HepG2 (cell line): ENCODE results near the gene PIK3R4. TPM values are rescaled to one million over a fixed set of nuclear protein-coding genes. Genes with fewer than 3 reads are reported as not detected.

Experiments
- ASH2L ChIP-seq: fragments of 300-600, 200-600 bp; sonication (generic); IDR thresholded peaks from 2 replicates; pipeline ENCODE4 v1.7.0; 2017; ENCODE audit warnings: low read depth, mild to moderate bottlenecking, moderate library complexity, mixed read lengths, low read length; ENCODE audit not compliant: insufficient read length
- FOXA3 ChIP-seq: IDR thresholded peaks from 2 replicates; pipeline ENCODE4 v1.6.1; 2016; ENCODE audit warnings: missing genetic modification reagents, missing compliant biosample characterization
- KLF16 ChIP-seq, 2 experiments: sonication (generic) in 1 of 2; formaldehyde crosslinking in 1 of 2; IDR thresholded peaks; 2 replicates each; pipeline versions ENCODE4 v1.6.1 to v1.8.0; 2016 to 2023; ENCODE audit warnings: missing genetic modification reagents in 2 of 2, missing compliant biosample characterization in 1 of 2
- SAFB2 ChIP-seq: sonication (generic); formaldehyde crosslinking; IDR thresholded peaks from 2 replicates; pipeline ENCODE4 v1.5.1; 2020; ENCODE audit warnings: missing genetic modification reagents, low read depth, mild to moderate bottlenecking, borderline replicate concordance
- SNRNP70 ChIP-seq: fragments of 200-400 bp; formaldehyde crosslinking; IDR thresholded peaks from 2 replicates; pipeline ENCODE4 v1.6.1; 2017; ENCODE audit warnings: mild to moderate bottlenecking, low read depth, low read length, moderate library complexity
- SP140L ChIP-seq: sonication (generic); formaldehyde crosslinking; IDR thresholded peaks from 2 replicates; pipeline ENCODE4 v1.4.0; 2020; ENCODE audit warnings: missing genetic modification reagents, borderline replicate concordance
- ZEB1 ChIP-seq: IDR thresholded peaks from 2 replicates; pipeline ENCODE4 v1.6.1; 2012; ENCODE audit warnings: mild to moderate bottlenecking, low read depth, inconsistent platforms; ENCODE audit not compliant: insufficient replicate concordance
- ZNF224 ChIP-seq: sonication (generic); formaldehyde crosslinking; IDR thresholded peaks from 2 replicates; pipeline ENCODE4 v1.5.0; 2020; ENCODE audit warnings: mild to moderate bottlenecking, missing genetic modification reagents
- ZNF569 ChIP-seq: sonication (generic); formaldehyde crosslinking; IDR thresholded peaks from 2 replicates; pipeline ENCODE4 v1.5.0; 2020; ENCODE audit warnings: mild to moderate bottlenecking, missing genetic modification reagents, moderate library complexity, borderline replicate concordance
- polyA plus RNA-seq, 8 experiments: library from polyadenylated mRNA; depleted of rRNA in 3 of 8; stranded (reverse) in 7 of 8; unstranded in 1 of 8; fragments of >200 nt; fragmentation: Illumina TruSeq in 4 of 8; extraction: Trizol in 4 of 8; gene quantifications; 2 replicates each; pipeline versions ENCODE4 v1.2.1 to v1.2.3, GENCODE V29; 2011 to 2016; ENCODE audit warnings: low read depth in 4 of 8, missing spikeins in 1 of 8, mixed read lengths in 1 of 8; ENCODE audit not compliant: insufficient read depth in 1 of 8
- total RNA-seq, 5 experiments: library from RNA; depleted of rRNA; stranded (reverse); fragments of >200 nt; fragmentation: Illumina TruSeq; extraction: Trizol; gene quantifications; 2 replicates each; pipeline ENCODE4 v1.2.3, GENCODE V29; 2016; ENCODE audit warnings: low read depth in 1 of 5
- TF ChIP-seq, protein P1 (sequence below), 2 experiments: sonication (generic) in 1 of 2; formaldehyde crosslinking in 1 of 2; IDR thresholded peaks; 2 replicates each; pipeline versions ENCODE4 v1.6.1 to v1.9.0; 2014 to 2022; ENCODE audit warnings: antibody characterized with exemption in 1 of 2, borderline replicate concordance in 1 of 2, inconsistent platforms in 1 of 2, low read depth in 1 of 2, missing genetic modification reagents in 1 of 2
- TF ChIP-seq, protein P2 (sequence below): sonication (generic); formaldehyde crosslinking; IDR thresholded peaks from 2 replicates; pipeline ENCODE4 v1.5.0; 2020; ENCODE audit warnings: mild to moderate bottlenecking, missing genetic modification reagents
- TF ChIP-seq, protein P3 (sequence below): sonication (generic); formaldehyde crosslinking; IDR thresholded peaks from 2 replicates; pipeline ENCODE4; 2020; ENCODE audit warnings: missing genetic modification reagents, mild to moderate bottlenecking, borderline replicate concordance
- TF ChIP-seq, protein P4 (sequence below): sonication (generic); formaldehyde crosslinking; IDR thresholded peaks from 2 replicates; pipeline ENCODE4 v1.4.0; 2020; ENCODE audit warnings: missing genetic modification reagents

The PIK3R4 gene
- total and polyA plus RNA-seq, 2 of the 13 experiments (the other 11 are each of a cell fraction or from before 2014, with no cell fraction given), result 22.4 to 26.0 TPM

DNA sequence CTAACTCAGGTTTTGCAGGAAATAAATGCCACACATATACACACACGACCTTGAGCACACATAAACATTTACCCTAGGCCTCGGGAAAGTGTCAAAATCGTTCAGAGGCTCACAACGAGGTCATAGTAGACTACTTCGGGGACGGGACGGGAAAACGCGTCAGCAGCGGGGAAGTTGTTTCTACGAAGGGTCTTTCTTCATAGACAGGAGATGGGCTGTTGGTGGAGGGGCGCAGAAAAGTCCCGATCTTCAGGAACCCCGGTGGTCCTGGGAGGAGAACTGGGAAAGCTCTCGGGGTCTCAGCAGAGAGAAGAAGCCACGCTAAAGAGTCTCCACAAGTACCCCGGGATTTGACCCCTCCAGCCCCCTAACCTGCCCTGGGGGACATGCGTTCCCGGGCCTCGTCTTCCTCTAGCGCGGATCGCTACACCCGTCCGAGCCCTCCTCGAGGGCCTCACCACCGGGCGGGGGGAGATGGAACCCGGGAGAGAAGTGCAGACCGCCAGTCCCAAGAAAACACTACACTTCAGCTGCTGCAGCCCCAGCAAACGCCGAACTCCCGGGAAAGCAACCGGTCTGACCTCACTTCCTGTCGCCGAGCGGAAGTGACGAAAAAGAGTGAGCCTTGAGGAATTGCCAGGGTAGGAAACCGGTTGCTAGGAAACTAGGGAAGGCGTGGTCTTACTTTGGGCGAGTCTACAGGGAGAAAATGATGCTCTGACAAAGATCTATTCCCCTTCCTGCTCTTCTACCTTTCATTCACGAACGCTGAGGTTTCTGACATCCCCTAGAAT lies at the start of gene PIK3R4 (continued):
- TF ChIP-seq, protein P1, sequence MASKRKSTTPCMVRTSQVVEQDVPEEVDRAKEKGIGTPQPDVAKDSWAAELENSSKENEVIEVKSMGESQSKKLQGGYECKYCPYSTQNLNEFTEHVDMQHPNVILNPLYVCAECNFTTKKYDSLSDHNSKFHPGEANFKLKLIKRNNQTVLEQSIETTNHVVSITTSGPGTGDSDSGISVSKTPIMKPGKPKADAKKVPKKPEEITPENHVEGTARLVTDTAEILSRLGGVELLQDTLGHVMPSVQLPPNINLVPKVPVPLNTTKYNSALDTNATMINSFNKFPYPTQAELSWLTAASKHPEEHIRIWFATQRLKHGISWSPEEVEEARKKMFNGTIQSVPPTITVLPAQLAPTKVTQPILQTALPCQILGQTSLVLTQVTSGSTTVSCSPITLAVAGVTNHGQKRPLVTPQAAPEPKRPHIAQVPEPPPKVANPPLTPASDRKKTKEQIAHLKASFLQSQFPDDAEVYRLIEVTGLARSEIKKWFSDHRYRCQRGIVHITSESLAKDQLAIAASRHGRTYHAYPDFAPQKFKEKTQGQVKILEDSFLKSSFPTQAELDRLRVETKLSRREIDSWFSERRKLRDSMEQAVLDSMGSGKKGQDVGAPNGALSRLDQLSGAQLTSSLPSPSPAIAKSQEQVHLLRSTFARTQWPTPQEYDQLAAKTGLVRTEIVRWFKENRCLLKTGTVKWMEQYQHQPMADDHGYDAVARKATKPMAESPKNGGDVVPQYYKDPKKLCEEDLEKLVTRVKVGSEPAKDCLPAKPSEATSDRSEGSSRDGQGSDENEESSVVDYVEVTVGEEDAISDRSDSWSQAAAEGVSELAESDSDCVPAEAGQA (IDR thresholded peaks at IDR 0.05; ENCODE audit: low read depth), result peak; percentile 86
- TF ChIP-seq, protein P1 (CRISPR knock-in tag; IDR thresholded peaks at IDR 0.05; ENCODE audit: borderline replicate concordance), result no peak
- TF ChIP-seq FOXA3 (CRISPR knock-in tag) (peak; percentile 15; the same call in 1 of the 2 replicates), ASH2L (peak; percentile 83), SP140L (CRISPR knock-in tag) (no peak), ZEB1 (no peak), KLF16 (CRISPR knock-in tag; IDR thresholded peaks at IDR 0.05) (0 out of 4 replicates have a peak, but pooled peaks of 1 of the 2 experiments have one; percentile 26), SNRNP70 (no peak), ZNF224 (CRISPR knock-in tag) (no peak), ZNF569 (CRISPR knock-in tag) (no peak), SAFB2 (no peak)
- TF ChIP-seq, protein P2, sequence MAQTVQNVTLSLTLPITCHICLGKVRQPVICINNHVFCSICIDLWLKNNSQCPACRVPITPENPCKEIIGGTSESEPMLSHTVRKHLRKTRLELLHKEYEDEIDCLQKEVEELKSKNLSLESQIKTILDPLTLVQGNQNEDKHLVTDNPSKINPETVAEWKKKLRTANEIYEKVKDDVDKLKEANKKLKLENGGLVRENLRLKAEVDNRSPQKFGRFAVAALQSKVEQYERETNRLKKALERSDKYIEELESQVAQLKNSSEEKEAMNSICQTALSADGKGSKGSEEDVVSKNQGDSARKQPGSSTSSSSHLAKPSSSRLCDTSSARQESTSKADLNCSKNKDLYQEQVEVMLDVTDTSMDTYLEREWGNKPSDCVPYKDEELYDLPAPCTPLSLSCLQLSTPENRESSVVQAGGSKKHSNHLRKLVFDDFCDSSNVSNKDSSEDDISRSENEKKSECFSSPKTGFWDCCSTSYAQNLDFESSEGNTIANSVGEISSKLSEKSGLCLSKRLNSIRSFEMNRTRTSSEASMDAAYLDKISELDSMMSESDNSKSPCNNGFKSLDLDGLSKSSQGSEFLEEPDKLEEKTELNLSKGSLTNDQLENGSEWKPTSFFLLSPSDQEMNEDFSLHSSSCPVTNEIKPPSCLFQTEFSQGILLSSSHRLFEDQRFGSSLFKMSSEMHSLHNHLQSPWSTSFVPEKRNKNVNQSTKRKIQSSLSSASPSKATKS (CRISPR knock-in tag), result no peak
- TF ChIP-seq, protein P3, sequence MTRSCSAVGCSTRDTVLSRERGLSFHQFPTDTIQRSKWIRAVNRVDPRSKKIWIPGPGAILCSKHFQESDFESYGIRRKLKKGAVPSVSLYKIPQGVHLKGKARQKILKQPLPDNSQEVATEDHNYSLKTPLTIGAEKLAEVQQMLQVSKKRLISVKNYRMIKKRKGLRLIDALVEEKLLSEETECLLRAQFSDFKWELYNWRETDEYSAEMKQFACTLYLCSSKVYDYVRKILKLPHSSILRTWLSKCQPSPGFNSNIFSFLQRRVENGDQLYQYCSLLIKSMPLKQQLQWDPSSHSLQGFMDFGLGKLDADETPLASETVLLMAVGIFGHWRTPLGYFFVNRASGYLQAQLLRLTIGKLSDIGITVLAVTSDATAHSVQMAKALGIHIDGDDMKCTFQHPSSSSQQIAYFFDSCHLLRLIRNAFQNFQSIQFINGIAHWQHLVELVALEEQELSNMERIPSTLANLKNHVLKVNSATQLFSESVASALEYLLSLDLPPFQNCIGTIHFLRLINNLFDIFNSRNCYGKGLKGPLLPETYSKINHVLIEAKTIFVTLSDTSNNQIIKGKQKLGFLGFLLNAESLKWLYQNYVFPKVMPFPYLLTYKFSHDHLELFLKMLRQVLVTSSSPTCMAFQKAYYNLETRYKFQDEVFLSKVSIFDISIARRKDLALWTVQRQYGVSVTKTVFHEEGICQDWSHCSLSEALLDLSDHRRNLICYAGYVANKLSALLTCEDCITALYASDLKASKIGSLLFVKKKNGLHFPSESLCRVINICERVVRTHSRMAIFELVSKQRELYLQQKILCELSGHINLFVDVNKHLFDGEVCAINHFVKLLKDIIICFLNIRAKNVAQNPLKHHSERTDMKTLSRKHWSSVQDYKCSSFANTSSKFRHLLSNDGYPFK (CRISPR knock-in tag), result peak; percentile 44; the same call in 1 of the 2 replicates
- TF ChIP-seq, protein P4, sequence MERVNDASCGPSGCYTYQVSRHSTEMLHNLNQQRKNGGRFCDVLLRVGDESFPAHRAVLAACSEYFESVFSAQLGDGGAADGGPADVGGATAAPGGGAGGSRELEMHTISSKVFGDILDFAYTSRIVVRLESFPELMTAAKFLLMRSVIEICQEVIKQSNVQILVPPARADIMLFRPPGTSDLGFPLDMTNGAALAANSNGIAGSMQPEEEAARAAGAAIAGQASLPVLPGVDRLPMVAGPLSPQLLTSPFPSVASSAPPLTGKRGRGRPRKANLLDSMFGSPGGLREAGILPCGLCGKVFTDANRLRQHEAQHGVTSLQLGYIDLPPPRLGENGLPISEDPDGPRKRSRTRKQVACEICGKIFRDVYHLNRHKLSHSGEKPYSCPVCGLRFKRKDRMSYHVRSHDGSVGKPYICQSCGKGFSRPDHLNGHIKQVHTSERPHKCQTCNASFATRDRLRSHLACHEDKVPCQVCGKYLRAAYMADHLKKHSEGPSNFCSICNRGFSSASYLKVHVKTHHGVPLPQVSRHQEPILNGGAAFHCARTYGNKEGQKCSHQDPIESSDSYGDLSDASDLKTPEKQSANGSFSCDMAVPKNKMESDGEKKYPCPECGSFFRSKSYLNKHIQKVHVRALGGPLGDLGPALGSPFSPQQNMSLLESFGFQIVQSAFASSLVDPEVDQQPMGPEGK, result peak; percentile 46
